Heart left ventricle (tissue), 13 donors: ENCODE data around the gene LSP1.

Experiments used
- POLR2A ChIP-seq, 2 donors: fragments of 450-650 bp; IDR thresholded peaks; one replicate each; pipeline ENCODE4 v1.6.1; 2017; ENCODE audit warnings: antibody characterized with exemption in 2 of 2, mild to moderate bottlenecking in 2 of 2, moderate library complexity in 2 of 2
- TF ChIP-seq, protein P1 (sequence below), 12 donors: fragments of 200-600 bp; sonication (generic) in 4 of 12; IDR thresholded peaks; one replicate each; pipeline versions ENCODE4 v1.5.0 to v1.8.0; 2018 to 2022; ENCODE audit warnings: antibody characterized with exemption in 12 of 12, mild to moderate bottlenecking in 5 of 12
- donor health status: ischemic (EF 13 %, LVEDD 7.1; RV severe dilation, severe dysfunction).
- donor health status: DM: no; HTN: yes; CAD: no.
- donor health status: DM: no; HTN: no; CAD: no.
- donor health status: ischemic (EF 25% LVEDD 6.9; RV normal size, moderate dysfunction).
- donor health status: ischemic (EF 25% LVEDD 5.7; RV mildly dilated, moderate dysfunction).
- donor health status: ischemic (EF 35%, LVEDD 5.7; RV mildly dilated, moderate dysfunction).
- donor health status: nonischemic (EF 11% LVEDD 7.7; RV severe dilation, severe dysfunction).
- donor health status: DM: yes; HTN: yes; CAD: no.
- donor health status: PGD.
- donor health status: ischemic (EF 29% LVEDD 5.4; RV normal size, mild dysfunction).
- donor health status: nonischemic (EF 23%, LVEDD 6.1; RV moderate dilation, normal function).

DNA sequence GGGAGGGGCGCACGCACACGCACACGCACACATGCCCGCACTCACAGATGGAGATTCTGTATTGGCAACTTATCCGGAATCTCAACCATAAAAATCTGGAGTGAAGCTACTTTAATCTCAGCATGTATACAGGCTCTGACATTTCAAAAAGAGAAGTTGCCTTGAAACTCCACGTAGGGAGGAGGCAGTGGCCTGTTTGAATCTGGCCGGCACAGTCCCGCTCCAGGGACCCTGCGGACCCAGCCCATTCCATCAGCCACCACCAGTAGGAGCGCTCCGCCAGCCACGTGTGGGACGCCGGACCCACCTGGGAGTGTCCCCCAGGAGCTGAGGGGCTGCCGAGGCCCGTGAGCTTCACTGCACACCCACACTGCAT lies 20.0 kb upstream of the LSP1 start:
- TF ChIP-seq, protein P1, sequence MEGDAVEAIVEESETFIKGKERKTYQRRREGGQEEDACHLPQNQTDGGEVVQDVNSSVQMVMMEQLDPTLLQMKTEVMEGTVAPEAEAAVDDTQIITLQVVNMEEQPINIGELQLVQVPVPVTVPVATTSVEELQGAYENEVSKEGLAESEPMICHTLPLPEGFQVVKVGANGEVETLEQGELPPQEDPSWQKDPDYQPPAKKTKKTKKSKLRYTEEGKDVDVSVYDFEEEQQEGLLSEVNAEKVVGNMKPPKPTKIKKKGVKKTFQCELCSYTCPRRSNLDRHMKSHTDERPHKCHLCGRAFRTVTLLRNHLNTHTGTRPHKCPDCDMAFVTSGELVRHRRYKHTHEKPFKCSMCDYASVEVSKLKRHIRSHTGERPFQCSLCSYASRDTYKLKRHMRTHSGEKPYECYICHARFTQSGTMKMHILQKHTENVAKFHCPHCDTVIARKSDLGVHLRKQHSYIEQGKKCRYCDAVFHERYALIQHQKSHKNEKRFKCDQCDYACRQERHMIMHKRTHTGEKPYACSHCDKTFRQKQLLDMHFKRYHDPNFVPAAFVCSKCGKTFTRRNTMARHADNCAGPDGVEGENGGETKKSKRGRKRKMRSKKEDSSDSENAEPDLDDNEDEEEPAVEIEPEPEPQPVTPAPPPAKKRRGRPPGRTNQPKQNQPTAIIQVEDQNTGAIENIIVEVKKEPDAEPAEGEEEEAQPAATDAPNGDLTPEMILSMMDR (IDR thresholded peaks at IDR 0.05), result no peak
- TF ChIP-seq POLR2A (IDR thresholded peaks at IDR 0.05), result no peak
